Measurements from ENCODE around the gene KATNB1.
"Not testable (repeated sequence)": the region's sequence is repeated elsewhere in the genome, so short reads cannot be mapped to it uniquely, and the experiment has no call there.

The KATNB1 gene

DNA sequence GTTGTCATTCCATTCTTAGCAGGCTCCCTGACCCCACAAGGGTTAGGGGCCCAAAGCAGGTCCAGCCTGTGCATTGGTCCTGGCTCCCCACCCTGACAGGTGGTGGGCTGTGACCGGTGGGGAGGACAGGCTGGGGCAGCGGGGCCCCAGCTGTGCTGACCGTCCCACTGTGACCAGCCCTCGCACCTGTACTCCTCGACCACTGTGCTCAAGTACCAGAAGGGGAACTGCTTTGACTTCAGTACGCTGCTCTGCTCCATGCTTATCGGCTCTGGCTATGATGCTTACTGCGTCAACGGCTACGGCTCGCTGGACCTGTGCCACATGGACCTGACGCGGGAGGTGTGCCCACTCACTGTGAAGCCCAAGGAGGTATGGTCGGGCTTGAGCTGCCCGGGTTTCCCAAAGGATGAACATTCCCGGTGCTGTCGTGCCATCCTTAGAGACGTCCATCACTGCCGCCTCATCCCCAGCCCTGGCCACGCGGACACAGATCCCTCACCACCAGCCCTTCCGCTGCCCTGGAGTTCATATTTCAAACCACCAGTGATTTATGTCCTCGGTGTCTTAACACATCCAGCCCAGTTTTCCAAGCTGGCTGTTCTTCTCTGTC, 33.7 kb upstream of the KATNB1 start:
- no peak for DNase-seq

DNA sequence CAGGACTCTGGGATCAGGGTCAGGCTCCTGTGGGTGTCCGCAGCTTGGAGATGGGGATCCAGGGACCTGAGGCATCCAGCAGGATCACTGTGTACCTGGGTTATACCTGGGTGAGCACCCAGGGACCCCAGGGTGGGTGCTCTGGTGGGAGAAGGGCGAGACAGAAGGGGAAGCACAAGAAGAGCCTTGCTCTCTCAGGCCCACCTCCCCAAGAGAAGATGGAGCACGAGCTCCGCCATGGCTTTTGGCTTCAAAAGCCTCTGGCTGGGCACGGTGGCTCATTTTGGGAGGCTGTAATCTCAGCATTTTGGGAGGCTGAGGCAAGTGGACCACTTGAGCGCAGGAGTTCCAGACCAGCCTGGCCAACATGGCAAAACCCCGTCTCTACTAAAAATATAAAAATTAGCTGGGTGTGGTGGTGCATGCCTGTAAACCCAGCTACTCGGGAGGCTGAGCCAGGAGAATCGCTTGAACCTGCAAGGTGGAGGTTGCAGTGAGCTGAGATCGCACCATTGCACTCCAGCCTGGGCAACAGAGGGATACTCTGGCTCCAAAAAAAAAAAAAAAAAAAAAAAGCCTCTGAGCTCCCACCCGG, 32.1 kb upstream of the KATNB1 start:
- no peak for DNase-seq

DNA sequence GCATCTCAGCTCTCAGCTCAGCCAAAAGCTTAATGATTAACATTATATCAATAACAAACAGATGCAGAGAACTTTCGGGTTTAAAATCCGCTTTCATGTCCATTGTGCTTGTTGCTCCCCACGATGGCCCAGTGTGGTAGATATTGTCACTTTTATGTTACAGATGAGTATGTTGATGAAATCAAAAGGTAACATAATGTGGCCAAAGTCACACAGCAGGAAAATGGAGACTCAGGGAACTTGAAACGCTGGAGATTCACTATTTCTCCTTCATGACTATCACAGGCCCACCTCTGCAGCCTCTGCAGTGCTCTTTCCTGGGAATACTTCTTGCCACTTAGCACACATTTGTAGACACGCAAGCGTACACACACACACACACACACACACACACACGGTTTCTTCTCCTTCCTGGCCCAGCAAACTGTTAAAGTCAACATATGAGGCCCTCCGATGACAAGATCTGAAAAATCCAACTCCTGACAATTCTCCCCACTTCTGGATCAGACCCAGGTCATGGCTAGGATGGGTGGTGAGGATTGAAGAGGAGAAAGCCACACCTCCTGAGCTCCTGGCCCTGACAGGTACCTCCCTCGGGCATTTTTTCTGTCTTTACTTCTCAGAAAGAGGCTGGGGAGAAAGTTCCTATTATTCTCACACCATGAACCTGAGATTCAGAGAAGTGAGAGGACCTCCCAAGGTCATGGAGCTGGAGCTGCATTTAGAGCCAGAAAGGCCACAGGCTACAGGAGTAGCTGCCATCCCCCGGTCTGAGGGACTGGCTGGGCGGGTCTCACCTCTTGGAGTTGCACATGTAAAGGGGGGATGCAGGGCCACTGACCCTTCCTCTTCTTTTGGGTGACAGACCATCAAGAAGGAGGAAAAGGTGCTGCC, 31.3 kb upstream of the KATNB1 start:
- DNase-seq, result no peak

DNA sequence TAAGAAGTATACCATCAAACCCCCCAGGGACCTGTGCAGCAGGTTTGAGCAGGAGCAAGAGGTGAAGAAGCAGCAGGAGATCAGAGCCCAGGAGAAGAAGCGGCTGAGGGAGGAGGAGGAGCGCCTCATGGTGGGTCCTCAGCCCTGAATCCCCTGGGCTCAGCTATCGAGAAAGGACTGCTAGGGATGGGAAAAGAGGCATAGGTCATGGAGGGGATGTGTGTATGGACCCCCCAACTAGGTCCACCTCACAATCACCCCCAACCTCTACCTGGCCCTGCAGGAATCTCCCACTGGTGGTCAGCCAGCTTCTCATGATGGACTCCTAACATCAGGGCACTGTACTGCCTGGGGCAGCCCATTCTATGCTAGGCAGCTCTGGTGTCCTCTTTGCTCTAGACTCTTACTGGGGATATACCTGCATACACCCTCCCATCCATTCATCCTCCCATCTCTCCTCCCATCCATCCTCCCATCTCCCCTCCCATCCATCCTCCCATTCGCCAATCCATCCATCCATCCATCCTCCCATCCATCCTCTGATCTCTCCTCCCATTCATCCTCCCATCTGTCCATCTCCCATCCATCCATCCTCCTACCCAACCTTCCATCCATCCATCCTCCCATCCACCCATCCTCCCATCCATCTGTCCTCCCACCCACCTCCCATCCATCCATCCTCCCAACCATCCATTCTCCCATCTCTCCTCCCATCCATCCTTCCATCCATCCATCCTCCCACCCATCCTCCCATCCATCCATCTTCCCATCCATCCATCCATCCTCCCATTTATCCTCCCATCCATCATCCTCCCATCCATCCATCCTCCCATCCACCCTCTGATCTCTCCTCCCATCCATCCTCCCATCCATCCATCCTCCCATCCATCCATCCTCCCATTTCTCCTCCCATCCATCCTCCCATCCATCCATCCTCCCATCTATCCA, 30.4 kb upstream of the KATNB1 start:
- DNase-seq, result no peak

DNA sequence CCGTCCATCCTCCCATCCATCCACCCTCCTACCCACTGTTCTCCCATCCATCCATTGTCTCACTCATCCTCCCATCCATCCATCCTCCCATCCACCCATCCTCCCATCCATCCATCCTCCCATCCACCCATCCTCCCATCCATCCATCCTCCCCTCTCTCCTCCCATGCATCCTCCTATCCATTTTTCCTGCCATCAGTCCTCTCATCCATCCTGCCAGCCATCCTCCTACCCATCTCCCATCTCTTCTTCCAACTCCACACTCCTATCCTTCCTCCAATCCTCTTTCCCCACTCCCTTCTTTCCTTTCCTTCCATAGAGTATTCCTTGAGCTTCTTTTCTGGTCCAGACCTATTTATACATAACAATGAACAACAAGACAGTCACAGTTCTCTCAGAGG, 28.9 kb upstream of the KATNB1 start:
- DNase-seq, result no peak

DNA sequence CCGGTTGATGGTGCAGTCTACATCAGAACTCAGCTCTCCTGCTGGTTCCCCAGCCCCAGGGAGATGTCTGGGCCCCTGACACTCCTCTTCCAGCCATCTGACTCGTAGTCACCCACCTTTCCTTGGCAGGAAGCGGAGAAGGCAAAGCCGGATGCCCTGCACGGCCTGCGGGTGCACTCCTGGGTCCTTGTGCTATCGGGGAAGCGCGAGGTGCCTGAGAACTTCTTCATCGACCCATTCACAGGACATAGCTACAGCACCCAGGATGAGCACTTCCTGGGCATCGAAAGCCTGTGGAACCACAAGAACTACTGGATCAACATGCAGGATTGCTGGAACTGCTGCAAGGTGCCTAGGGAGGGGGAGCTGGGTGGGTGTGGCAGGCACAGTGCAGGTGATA, 28.2 kb upstream of the KATNB1 start:
- no peak for DNase-seq

DNA sequence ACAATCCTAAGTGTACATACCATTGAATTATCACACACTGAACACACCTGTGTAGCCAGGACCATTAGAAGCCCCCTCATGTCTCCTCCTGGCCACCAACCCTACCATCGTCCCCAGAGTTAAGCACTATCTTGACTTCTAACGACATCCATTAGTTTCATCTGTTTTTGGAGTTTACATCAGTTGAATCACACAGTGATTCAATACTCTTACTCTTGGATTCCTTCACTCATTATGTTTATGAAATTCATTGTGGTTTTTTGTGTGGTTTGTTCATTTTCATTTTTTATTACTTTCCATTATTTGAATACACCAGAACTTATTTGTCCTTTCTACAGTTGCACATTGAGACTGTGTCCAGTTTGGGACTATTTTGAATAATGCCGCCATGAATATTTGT, 27.4 kb upstream of the KATNB1 start:
- DNase-seq, result no peak

DNA sequence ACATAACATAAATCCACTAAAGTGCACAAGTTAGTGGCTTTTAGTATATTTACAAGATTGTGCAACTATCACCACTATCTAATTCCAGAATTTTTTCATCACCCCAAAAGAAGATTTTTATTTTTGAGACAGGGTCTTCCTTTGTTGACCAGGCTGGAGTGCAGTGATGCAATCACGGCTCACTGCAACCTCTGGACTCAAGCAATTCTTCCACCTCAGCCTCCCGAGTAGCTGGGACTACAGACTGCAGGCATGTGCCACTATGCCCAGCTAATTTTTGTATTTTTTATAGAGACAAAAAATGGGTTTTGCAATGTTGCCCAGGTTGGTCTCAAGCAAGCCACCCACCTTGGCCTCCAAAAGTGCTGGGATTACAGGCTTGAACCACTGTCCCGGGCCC, 25.9 kb upstream of the KATNB1 start:
- DNase-seq, result no peak

DNA sequence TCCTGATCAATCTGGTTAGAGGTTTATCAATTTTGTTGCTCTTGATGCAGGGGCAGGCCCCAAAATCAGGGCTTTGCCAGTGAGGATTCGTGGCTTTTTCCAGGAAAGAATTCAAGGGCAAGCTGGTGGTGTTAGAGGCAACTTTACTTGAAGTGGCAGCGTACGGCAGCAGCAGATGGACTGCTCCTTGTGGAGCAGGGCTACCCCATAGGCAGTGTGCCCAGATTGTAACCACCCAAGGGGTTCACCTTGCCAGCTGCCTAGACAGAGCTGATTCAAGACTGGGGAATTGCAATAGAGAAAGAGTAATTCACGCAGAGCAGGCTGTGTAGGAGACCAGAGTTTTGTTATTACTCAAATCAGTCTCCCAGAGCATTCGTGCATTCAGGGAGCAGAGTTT, 24.2 kb upstream of the KATNB1 start:
- no peak for DNase-seq

DNA sequence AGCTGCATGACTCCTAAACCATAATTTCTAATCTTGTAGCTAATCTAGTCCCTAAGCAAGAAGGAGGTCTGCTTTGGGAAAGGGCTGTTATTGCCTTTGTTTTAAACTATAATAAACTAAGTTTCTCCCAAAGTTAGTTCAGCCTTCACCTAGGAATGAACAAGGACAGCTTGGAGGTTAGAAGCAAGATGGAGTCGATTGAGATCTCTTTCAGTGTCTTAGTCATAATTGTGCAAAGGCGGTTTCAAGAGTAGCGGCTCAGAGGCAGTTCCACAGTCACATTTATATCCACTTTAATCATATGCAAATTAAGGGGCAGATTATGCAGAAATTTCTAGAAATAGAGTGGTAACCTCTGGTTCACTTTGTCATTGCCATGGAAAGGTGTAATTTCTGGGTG, 23.6 kb upstream of the KATNB1 start:
- no peak for DNase-seq

DNA sequence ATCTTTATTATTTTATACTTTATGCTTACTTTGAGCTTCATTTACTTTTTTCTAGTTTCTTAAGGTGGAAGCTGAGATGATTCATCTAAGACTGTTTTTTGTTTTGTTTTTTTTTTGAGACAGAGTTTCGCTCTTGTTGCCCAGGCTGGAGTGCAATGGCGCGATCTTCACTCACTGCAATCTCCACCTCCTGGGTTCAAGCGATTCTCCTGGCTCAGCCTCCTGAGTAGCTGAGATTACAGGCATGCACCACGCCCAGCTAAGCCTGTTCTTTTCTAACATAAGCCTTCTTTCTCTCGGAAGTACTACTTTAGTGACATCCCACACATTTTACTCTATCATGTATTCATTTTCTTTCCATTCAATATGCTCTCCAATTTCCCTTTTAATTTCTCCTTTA, 23.0 kb upstream of the KATNB1 start:
- not testable (repeated sequence) for DNase-seq

DNA sequence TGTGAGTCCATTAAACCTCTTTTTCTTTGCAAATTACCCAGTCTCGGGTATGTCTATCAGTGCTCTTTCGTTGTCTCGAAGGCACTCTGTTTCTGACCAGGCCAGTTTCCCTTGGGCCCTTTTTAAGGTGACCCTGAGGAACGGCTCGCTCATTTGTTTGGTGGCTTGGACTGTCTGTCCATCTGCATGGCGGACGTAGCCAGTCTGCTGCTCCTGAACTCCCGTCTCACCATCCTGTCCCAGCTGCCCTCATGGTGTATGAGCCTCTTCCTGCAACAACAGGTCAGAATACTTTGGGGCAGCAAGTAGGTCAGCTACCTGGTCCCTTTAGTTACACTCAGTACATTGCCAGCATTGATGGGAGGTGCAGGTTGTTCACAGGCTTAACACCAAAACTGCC, 22.0 kb upstream of the KATNB1 start:
- DNase-seq, result no peak

DNA sequence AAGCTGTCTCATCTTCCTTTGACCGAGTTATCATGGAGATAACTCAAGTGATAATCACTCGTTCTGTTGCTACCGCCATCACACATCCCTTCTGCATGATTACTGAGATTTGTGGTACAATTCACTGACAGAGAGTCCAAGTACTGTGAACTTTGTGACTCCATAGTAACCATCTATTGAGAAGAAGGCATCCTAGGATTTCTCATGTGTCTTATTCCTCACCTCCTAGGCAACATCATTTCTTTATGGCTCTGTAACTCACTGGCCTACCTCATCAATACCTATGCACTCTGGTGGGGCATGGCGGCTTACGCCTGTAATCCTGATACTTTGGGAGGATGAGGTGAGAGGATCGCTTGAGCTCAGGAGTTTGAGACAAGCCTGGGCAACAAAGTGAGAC, 21.5 kb upstream of the KATNB1 start:
- no peak for DNase-seq

DNA sequence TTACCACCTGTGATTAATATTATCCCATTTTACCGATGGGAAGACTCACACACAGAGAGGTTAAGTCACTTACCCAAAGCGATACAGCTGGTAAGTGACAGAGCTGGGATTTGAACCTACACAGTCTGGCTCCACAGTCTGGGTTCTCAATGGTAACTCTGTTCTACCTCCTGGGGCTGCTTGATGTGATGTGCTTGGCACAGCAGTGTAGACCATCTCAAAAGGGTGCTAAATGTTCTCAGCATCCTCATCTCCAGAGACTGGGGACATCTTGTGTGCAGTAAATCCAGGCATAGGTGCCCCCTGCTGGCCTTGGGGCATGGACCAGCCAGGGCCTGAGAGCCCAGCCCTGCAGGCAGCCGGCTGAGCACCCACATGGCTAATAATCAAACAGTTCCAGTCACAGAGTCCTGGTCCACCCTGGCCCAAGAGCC, 15.4 kb upstream of the KATNB1 start:
- peak; percentile 43 for DNase-seq

DNA sequence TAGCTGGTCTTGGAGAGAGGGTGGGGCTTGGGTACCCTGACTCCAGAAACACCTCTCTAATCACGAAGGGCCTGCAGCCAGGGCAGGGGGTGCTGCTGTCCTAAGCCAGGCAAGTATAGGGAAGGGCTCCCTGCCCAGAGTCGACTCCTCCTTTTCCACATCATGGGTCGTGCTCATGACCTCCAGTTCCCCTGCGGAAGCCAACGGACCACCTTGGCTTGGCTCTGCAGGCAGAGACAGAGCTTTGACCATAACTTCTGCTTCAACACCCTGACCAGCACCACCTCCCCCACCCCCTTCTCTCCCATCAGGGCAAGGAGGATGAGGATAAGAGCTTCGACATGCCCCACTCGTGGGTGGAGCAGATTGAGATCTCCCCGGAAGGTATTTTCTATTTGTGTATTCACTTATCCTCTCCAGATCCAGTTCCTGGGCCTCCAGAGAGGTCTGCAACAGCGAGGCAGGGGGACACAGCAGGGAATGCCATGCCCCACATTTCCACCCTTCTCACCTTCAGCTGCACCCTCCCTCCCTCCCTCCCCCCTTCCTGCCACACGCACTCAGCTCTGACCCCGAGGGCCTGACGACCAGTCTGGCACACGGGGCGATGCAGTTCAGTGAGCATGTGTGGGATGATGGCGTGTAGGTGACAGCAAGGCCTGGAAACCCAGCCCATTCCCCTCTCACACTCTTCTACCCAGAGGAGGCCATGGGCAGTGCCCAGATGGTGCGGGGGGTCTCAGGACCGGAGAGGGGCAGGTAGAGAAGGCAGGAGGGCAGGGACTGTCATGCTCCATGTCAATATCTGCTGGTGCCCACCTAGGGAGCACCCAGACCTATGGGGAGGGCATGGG, 14.0 kb upstream of the KATNB1 start:
- no peak for DNase-seq

DNA sequence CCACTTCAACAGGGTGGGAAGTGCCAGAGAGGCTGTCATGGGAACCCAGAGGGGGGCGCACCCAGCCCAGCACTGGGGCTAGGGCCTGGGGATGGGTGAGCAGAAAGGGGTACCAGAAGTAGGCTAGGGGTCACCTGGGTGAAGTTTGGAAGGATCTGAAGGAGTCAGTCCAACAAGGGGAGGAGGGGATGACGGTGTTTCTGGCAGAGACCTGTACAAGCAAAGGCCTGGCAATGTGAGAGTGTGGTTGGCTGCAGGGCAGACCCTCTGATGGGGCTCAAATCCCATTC, 13.4 kb upstream of the KATNB1 start:
- no peak for DNase-seq

DNA sequence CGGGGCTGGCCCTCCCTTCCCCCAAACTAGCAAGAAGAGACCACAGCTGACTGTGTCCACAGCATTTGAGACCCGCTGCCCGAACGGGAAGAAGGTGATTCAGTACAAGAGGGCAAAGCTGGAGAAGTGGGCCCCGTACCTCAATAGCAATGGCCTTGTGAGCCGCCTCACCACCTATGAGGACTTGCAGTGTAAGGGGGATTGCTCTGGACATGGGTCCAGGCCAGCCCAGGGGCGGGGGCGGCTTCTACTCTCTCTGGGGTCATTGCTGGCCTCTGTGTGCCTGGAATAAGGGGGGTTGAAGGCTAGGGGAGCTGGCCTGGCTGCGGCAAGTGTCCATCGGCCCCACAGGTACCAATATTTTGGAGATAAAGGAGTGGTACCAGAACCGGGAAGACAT, 12.9 kb upstream of the KATNB1 start:
- DNase-seq, result no peak

DNA sequence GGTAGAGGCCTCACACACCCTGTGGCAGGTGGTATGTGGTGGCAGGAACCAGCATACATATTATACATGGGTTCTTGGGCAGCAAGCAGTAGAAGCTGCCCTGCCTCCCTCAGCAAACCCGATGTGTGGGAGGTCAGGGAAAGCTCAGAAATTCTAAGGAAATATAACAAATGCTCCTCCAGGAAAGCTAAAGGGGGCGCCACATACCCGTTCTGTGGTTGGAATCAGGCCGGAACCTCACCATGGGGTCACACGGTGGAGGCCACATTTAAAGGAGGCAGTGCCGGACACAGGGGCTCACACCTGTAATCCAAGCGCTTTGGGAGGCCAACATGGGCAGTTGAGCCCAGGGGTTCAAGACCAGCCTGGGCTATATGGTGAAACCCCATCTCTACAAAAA, 12.4 kb upstream of the KATNB1 start:
- DNase-seq, result no peak

DNA sequence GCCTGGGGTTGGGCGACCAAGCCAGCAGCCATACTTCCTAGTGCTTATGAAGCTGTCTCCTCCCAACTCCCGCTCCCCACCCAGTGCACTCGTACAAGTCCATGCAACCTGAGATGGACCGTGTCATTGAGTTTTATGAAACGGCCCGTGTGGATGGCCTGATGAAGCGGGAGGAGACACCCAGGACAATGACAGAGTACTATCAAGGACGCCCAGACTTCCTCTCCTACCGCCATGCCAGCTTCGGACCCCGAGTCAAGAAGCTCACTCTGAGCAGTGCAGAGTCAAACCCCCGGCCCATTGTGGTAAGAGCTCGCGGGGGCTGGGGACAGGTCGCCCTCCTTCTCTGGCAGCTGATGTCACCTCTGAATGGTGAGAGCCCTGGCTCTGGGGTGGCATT, 11.0 kb upstream of the KATNB1 start:
- DNase-seq, result no peak

DNA sequence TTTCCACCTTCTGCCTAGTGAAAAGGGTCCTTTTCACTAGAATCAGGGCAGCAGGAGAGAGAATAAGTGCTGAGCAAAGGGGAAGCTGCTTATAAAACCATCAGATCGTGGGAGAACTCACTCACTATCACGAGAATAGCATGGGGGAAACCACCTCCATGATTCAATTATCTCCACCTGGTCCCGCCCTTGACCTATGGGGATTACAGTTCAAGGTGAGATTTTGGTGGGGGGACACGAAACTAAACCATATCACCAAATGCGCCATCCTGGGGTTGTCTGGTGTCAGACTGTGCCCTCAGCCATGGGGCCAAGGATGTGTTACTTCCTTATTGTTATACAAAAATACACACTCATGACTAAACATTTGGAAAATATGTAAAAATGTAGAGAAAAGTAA, 10.4 kb upstream of the KATNB1 start:
- no peak for DNase-seq

DNA sequence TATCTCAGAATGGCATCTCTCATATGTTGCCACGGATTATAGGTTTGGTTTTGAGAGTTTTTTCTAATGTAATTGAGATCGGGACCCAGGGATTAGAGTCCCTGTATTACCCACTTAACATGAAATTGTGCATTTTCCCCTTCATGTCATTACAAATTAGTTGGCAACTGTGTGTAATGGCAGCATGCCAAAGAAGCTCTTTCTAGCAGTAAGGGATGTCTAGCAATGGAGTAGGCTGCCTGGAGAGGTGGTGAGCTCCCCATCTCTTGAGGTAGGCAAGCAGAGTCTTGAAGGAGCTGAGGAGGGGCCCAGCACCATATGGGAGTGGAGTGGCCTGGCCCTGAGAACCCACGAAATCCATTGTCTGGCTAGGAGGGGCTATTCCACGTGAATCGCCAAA, 10.0 kb upstream of the KATNB1 start:
- DNase-seq, result no peak

DNA sequence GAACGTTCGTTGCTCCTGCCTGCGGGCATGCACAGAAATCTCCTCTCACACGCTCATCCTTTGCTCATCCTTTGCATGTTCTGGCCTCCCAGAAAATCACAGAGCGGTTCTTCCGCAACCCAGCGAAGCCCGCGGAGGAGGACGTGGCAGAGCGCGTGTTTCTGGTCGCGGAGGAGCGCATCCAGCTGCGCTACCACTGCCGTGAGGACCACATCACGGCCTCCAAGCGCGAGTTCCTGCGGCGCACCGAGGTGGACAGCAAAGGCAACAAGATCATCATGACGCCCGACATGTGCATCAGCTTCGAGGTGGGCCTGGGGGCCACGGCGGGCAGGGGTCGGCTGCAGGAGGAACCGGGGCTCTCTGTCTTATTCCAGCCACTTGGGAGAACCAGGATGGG, 9.6 kb upstream of the KATNB1 start:
- no peak for DNase-seq

Data from stimulated activated CD4-positive, alpha-beta T cell treated with anti-CD3 and anti-CD28 coated beads, Interleukin-4, amount 100 ng/mL, for 1 hour (primary cell).